Posterior cingulate gyrus (tissue), 11 donors: ENCODE data around the gene ST6GALNAC3.
A peak's percentile ranks its signal among the peaks of the same experiment; 100 is the strongest.

Experiments
- DNase-seq, 10 donors: peaks; one replicate each; pipeline versions ENCODE4 v3.0.0 to v3.0.0-alpha.2; 2020 to 2021; ENCODE audit warnings: mixed read lengths in 3 of 10
- intact Hi-C: fragments of 100-400 bp; cut with DNase I; formaldehyde crosslinking; loops from one replicate; pipeline ENCODE4 v1.15.1; 2023

The ST6GALNAC3 gene

DNA sequence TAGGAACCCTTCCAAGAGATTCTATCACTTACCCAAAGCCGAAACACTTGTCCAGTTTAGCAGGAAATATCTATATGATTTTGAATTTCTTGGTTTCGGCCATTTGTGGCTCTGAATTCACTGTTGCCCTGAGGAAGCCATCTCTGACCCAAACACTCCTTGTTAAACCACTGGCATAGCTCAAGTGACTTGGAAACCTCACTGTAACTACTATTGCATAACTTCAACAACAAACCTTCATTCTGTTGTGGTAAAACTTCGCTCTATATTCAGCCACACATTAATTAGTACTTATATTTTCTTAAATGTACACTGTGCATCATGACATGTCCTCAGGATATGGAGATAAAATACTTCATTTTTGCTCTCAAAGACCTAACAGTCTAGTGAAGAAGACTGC, 63.2 kb downstream of the ST6GALNAC3 start:
- intact Hi-C loops, result no loop called here

DNA sequence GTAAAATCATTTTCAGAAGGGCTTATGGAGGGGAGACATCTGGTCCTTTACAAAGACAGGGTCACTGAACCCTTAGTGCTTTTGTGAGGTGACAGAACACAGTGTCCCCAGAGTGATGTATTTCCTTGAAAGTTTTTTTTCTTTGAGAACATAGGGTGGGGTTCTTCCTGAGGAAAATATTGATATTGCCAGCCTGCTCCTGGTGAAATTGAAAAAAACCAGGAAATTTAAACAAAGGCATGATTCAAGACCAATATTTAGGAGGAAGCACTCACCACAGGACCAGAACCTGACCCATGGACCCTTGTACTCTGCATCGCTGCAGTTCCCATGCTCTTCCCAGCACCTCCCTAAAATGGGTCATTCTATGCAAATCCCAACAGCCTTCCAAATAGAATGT, 63.7 kb downstream of the ST6GALNAC3 start:
- intact Hi-C loops, result no loop called here
- DNase-seq, result no peak

More for the DNA sequence above, 63.2 kb downstream of the ST6GALNAC3 start:
- no peak for DNase-seq

DNA sequence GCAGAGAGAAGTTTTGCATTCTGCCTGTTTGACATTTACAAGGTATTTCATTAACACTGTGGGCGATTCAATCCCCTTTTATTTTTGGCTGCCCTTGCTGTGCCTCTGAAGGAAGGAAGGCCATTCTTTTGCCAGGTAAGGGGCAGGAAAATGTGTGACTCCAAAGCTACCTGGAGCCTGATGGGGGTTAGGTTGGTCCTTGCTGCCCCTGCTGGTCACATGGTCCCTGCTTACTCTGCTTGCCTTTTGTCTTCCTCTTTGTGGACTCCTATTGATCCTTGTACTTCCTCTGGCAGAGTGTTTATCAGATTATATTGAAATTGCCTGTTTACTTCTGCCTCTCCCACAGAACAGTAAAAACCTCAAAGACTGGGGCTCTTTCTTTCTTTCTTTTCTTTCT, 65.7 kb downstream of the ST6GALNAC3 start:
- intact Hi-C loops, result no loop called here
- DNase-seq, result no peak

DNA sequence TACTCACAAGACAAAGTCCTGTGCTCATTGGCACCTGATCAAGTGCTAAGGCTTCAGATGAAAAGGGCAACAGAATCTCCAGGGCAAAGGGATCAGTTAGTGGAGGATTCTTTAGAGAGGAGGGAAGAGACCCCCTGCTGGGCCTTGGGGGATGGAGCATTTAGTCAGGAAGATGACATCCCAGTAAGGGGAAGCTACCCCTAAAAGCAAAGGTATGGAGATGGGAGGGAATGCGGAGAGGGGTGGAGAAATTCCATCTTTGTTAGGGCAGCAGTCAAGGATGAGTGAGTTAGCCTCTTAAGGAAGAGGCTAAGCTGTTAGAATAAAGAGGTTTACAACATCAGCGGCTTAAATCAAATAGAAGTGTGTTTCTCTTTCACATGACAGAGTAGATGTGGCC, 67.4 kb downstream of the ST6GALNAC3 start:
- peak in 1 of 10 donors; percentile 8 for DNase-seq
- intact Hi-C loops, result no loop called here

DNA sequence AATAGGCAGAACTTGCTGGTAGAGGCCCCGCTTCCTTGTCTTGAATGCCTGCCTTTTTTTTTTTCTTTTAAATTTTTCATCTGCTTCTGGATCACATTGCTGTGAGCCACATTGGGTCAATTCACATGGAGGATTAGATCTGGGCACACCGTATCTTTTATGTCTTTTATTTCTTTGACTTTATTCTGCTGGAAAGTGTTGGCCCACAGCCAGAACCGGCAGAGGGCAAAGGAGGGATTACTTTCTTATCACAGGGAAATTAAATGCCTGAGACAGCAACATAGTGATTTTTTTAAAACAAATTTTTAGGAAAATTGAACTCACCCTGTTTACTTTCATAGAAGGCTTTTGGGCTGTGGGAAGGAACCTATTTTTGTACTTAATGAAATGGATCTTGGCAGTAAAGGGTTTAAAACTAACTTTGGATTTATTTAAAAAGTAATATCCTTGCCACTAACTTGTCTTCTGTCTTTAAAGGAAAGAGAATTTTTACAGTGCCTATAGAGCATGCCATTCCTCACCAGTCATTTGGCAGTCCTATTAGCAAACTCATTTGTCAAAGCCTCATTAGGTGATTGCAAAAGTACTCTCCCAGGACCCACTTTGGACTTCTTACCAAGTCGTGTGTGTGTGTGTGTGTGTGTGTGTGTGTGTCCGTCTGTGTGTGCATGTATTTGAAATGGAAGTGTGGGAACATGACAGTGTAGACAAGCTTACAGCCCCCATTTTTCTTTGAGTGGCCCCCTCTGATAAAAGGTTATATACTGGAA, 68.4 kb downstream of the ST6GALNAC3 start:
- peak in 1 of 10 donors; percentile 64 for DNase-seq
- intact Hi-C loops, result no loop called here

DNA sequence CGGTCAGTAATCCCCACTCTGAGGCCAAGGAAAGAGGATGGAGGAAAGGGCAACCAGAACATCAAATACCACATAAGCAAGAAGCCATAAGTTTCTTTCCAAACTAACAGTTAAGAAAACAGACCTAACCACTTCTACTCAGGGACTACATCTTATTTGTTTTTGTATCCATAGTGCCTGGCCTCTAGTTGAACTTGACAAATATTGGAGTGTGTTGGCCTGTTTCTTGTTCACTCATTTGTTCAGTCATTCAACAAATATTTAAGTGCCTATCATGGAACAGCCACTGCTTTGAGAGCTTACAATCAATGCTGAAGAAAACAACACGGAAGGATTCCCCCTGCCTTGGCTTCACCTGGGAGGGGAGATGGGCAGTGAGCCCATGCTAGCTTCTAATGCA, 69.7 kb downstream of the ST6GALNAC3 start:
- no peak for DNase-seq
- intact Hi-C loops, result no loop called here

DNA sequence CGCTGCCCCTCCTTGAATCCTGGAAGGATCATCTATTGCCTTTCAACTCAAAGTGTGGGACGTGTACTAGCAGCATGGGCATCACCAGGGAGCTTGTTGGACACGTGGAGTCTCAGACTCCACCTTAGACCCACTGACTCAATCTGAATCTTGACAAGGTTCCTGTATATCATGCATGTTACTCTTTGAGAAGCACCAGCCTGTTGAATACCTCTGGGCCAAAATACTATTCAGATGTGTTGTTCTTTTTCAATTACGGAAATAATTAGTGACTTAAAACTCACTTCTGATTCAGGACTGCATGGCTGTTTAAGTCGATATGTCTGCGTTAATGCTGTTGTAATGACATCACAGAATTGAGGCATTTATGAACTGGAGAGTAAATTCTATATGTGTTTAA, 70.8 kb downstream of the ST6GALNAC3 start:
- no peak for DNase-seq
- intact Hi-C loops, result no loop called here

DNA sequence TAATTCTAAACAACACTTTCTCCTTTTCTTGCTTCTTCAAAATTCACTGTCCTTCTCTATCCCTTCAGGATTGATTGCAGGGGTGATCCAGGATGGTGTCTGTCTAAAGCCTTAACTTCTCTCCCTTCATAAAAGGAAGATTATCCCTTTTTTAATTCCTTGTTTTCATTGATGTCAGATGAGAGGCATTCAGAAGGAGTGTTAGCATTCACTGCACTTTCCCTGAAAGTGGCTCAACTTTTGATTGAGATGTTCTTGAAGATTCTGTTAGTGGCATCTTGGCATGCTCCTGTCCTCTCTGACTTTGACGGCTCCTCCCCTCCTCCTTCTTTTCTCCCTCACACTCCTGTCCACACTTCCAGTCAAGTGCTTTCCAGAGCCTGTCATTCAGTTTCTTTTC, 71.6 kb downstream of the ST6GALNAC3 start:
- DNase-seq, result no peak
- intact Hi-C loops, result no loop called here

DNA sequence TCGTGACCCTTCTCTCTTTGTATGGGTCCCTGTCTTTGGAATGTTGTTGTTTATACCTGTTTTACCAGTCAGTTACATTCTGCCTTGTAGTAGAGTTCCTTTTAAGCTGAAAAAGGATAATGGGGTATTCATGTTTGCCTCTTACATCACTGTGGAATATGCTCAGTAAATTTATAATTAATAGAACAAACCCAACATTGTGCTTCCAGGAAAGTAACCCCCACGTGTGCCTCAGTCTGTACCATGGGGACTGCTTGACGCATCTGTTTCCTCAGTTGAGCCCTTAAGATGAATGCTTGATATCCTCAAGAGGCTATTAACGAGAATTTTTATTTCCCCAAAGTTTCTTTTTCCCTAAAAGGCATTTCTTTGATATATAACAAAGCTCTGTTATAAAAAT, 73.4 kb downstream of the ST6GALNAC3 start:
- intact Hi-C loops, result no loop called here

DNA sequence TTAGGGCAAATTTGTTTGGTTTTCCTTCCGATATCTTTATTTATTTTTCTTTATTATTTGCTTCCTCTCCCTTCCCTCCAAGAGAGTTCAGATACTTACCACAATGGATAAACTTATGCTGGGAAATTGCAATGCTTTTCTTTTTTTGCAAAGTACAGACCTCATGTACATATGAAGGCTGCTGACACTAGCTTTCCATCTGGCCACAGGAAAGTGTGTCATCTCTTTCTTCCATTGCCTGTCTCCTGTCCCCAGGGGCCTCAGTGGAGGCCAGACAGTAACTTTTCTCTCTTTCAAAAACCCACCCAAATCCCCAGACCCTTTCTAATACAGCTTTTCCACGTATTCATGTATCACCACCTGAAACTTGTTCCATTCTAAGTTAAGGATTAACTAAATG, 73.9 kb downstream of the ST6GALNAC3 start:
- DNase-seq, result no peak
- intact Hi-C loops, result no loop called here

More for the DNA sequence above, 73.4 kb downstream of the ST6GALNAC3 start:
- DNase-seq, result no peak

DNA sequence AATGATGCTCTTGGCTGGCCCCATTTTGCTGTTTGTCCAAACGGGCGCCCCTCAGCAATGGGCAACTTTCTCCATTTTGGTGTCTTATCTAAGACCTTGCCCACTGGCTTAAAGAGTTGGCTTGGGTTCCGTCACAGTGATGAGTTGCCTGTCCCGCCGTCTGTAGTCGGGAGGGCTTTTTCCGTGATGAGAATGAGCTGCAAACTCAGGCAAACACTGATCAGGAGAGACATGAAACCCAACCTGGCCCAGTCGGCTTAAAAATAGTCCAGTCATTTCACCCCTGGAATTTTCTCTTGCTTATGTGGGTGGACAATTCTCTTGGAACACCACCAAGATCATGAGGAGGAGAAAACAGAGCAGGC, 79.3 kb downstream of the ST6GALNAC3 start:
- intact Hi-C loops, result loop anchor here (1.0 to 10.0 kb wide), 4 partner anchors 79 to 972 kb away; partner anchors contain the start of gene ST6GALNAC3

DNA sequence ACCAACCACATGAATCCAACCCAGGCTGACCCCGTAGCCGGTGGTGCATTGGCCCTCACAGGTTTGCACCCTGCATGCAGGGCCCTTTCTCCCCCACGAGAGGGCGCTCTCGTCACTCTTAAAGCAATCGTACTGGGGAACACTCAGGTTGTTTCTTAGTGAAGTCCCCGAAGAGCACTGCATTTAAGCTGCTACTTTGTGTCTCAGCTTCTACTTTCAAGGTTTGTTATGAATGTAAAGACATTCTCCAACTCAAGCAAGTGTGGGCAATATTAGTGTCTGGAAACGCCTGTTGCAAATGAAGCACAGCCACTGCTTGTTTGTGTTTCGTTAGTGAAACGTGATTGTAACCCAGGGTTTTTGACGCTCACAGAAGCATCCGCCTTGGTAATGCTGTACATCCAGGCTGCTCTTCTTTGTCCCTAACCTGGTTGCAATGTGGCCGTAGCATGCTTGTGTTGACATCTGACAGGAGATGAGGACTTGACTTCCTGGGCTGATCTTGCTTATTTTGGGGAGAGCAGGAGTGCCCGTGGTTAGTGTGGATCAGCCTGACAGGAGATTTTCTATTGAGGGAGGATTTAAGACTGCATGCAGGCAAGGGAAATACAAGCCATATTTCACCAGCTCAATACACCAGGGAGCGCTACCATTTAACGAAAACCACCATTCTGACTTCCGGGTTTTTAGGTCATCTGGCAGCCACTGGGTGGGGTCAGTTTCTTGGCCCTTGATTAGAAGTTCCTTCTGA, 79.8 kb downstream of the ST6GALNAC3 start:
- intact Hi-C loops, result loop anchor here (1.0 to 10.0 kb wide), 4 partner anchors 80 to 972 kb away; partner anchors contain the start of gene ST6GALNAC3
- DNase-seq, result peak; percentile 65 to 97 (median 82)

More for the DNA sequence above, 79.3 kb downstream of the ST6GALNAC3 start:
- DNase-seq, result no peak

DNA sequence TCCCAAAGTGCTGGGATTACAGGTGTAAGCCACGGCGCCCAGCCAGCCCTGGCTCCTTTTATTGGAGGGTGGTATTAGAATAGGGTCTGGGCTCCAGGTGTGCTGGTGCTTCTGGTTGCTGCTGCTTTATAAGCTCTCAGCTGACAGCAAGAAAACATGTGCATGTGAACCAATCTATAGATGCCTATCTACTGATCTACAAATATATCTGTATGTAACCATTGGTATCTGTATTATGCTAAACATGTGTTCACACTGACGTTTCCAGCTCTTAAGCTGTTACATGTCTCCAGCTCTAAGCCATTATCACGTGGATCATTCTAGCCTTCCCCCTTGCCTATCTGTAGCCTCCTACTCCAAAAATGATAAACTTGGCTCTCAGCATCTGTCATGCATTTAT, 82.4 kb downstream of the ST6GALNAC3 start:
- intact Hi-C loops, result loop anchor here (10.0 kb wide), 1 partner anchor 82 kb away; the partner anchor contains the start of gene ST6GALNAC3
- DNase-seq, result no peak

DNA sequence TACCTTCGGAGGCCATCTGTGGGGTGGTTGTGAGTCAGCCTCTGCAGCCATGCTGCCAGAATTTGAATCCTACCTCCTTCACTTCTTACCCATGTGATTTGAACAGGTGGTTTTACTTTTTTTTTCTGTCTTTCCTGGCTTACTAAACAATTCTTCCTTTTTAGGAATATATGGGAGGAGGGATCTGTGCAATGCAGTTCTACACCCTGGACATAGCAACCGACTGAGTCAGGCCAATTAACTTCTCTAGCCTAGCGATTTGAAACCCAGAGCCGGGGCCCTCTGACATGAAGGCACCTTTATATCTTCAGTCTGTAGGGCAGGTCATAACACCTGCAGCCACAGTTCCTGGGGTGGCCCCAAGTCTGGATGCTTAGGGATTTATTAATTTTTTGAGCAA, 83.6 kb downstream of the ST6GALNAC3 start:
- no peak for DNase-seq
- intact Hi-C loops, result loop anchor here (10.0 kb wide), 1 partner anchor 83 kb away; the partner anchor contains the start of gene ST6GALNAC3

DNA sequence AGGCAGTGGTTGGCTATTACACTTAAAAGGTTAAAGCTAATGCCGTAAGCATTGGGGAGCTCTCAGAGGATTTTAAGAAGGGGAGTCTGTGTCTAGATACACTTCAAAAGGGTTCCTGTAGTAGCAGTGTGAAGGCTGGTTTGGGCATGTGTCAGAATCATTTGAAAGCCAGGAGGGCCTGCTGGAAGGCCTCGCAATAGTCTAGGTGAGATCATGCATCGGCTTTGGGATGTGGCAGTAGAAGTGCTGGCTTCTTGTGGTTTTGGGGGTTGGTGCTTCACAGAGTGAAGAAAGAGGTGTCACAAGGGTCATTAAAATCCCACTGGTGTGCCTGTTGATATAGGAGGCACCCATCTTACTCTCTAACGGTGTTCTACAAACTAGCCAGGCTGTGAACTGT, 85.7 kb downstream of the ST6GALNAC3 start:
- intact Hi-C loops, result no loop called here
- DNase-seq, result no peak

DNA sequence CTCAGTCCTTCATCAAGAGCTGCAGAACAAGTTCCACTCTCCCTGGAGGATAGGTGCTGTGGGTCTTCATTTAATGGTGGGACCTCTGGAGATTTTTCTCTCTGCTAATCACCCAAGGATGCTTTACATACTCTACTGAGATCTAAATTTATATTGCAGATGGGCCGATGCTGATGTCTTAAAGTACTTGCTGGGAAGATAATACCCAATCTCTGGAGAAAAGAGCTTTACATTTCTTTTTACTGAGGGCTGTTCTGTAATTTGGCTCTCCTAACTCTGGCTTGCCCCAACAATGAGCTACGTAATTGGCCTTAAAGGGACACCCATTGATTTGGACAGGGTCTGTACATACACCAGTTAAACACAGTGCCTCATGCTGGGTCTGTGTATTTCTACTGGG, 86.9 kb downstream of the ST6GALNAC3 start:
- intact Hi-C loops, result no loop called here

DNA sequence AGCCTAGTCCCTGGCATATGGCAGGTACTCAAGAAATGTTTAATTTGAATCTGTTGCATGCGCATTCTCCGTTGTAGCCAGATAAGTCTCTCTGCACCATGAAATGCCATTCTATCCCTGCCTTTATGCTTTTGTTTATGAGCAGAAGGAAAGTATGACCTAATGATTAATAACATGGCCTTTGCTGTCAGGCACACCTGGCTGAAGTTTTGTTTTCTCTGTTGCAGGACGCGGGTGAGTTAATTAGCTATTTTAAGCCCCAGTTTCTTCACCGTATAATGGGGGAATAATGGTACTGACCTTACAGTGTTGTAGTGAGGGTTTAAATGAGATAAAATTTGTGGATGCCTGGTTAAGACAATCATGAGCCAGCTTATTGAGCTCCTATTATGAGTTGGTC, 87.7 kb downstream of the ST6GALNAC3 start:
- intact Hi-C loops, result no loop called here
- no peak for DNase-seq

More for the DNA sequence above, 86.9 kb downstream of the ST6GALNAC3 start:
- no peak for DNase-seq

DNA sequence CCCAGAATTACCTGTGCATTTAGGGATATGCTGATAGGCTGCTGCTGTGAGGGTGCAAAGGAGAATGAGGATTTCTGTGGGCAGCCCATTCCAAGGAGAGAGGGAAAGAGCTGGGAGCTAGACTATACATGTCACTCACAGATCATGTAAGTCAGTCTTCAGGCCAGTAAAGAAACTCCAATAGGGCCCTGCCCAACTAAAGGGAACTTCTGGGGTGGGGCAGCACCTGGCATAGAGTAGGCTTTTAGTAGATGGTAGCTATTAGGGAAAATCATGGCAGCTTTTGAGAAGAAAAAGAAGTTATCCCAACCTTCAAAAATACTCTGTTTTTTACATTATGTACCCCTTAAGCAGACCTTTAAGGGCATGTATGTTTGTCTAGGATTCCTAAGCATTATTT, 89.6 kb downstream of the ST6GALNAC3 start:
- intact Hi-C loops, result no loop called here

DNA sequence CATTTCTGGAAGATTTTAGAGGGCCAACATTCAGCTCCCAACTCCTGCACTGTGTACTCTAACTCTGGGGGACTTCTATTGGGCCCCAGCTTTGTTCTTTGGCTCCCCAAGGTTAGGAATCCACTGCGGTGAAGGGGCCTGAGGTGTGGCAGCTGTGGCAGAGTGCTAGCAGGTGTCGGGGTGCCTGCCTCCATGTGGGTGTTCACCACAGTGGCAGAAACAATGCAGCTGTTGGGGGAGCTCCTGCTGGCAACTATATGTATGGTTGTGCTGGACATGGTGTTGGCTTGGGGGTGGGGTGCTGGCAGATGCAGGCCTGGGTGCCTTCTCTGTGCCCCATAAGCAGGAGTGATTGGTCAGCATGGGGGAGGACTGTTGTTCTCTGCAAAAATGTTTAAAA, 95.5 kb downstream of the ST6GALNAC3 start:
- no peak for DNase-seq
- intact Hi-C loops, result no loop called here

More for the DNA sequence above, 89.6 kb downstream of the ST6GALNAC3 start:
- no peak for DNase-seq

DNA sequence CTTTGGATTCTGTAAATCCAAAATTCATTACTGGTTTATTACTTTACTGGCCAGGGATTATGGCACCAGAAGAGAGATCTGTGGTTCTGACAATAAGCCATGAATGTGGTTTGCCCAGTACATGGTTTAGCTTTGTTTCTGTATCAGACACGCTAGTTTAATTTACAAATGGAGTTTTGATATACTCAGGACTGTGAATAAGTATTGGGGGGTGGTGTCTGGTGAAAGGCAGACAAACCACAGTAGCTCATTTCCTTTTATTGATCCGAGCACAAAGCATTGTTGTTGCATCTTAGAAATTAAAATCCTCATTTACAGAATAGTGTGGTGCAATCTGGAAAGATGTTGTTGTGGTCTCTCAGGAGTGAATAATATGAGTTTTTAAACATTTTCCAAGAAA, 96.0 kb downstream of the ST6GALNAC3 start:
- DNase-seq, result no peak
- intact Hi-C loops, result no loop called here

DNA sequence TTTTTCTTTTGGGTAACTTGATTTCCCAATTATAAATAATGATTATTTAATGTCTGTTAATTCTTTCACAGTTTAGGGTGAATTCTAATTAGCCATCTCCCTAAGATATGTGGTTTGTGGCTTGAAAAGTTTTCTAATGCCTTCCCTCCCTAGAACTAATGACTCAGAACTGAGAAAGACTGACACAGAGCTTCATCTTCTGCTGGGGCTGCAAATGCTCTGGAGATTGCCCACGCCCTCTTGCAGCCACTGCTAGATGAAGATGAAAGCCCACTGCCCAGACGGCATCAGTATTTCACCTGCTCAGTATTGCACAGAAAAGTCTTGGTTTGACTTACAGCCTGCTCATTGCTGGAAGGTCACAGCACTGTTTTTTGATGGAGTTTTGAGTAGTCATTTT, 101.5 kb downstream of the ST6GALNAC3 start:
- intact Hi-C loops, result no loop called here
- DNase-seq, result no peak

DNA sequence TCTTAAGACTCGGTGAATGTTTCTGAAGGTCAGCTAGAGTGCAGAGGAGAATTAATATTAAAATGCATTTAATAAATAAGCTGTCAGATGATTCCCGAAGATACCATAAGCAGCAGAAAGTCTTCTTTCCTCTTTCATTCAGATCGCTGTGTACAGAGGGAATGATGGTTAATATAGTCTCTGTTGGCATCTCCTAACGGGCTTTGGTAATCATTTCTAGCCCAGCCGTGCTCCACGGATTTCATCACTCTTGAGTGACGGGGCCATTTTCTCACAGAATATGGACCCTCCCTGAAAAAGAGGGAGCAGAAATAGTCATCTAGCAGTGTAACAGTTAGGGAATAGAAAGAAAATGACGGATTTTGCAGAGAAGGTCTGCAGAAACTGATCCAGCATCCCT, 103.1 kb downstream of the ST6GALNAC3 start:
- DNase-seq, result no peak
- intact Hi-C loops, result no loop called here
